ENCODE results near the gene SEC22C.

GRCh38 chr3:42505849-42506410 lies 75.8 kb downstream of the SEC22C start:
- TF ChIP-seq CTCF (conservative IDR thresholded peaks at IDR 0.05 in 1 of 2, IDR thresholded peaks at IDR 0.05 in 1 of 2; ENCODE audit: extremely low read depth in 1 of 2, insufficient read depth in 1 of 2, low read depth in 1 of 2, low read length in 2 of 2) (no peak), EZH2 (IDR thresholded peaks at IDR 0.05; ENCODE audit: borderline replicate concordance, low read length) (no peak)
